Activated CD8-positive, alpha-beta T cell treated with anti-CD3 and anti-CD28 coated beads for 36 hours (primary cell): Measurements from ENCODE around the gene NCAPG2. TPM values are rescaled to one million over a fixed set of nuclear protein-coding genes. Genes with fewer than 3 reads are reported as not detected.

Experiments
- ATAC-seq: fragments of 200-7000 bp; cut with Tn5 transposase; one replicate; pipeline ENCODE4 v1.10.0; 2021; ENCODE audit warnings: mild to moderate bottlenecking, moderate library complexity
- CTCF ChIA-PET: fragments of 350-600 bp; sonication (Branson Sonifier 250); formaldehyde crosslinking; loops from one replicate; lab custom pipeline; 2021; ENCODE audit warnings: antibody characterized with exemption; lab: Charles Lee
- POLR2A ChIA-PET: fragments of 350-600 bp; sonication (Branson Sonifier 250); formaldehyde crosslinking; loops from one replicate; lab custom pipeline; 2021; ENCODE audit warnings: antibody characterized with exemption; lab: Charles Lee
- DNase-seq: peaks from one replicate; pipeline ENCODE4 v3.0.0-alpha.2; 2020
- H3K27ac Mint-ChIP-seq: one replicate; pipeline ENCODE4 v1.8.0; 2021; ENCODE audit warnings: mild to moderate bottlenecking, mixed read lengths
- H3K27me3 Mint-ChIP-seq: one replicate; pipeline ENCODE4 v1.8.0; 2021; ENCODE audit warnings: mixed read lengths
- H3K36me3 Mint-ChIP-seq: one replicate; pipeline ENCODE4 v1.8.0; 2021; ENCODE audit warnings: low read depth, mixed read lengths
- H3K4me1 Mint-ChIP-seq: one replicate; pipeline ENCODE4 v1.8.0; 2021; ENCODE audit warnings: low read depth, mixed read lengths
- H3K4me3 Mint-ChIP-seq: one replicate; pipeline ENCODE4 v1.8.0; 2021; ENCODE audit warnings: mild to moderate bottlenecking, moderate library complexity, mixed read lengths
- H3K9me3 Mint-ChIP-seq: one replicate; pipeline ENCODE4 v1.8.0; 2021; ENCODE audit warnings: mixed read lengths
- intact Hi-C: fragments of 100-400 bp; cut with micrococcal nuclease; formaldehyde crosslinking; loops from one replicate; pipeline ENCODE4 v1.10.0; 2022
- total RNA-seq, 2 experiments: library from RNA; stranded (reverse); gene quantifications; one replicate each; pipeline ENCODE4 v1.2.3, GENCODE V29; 2021
- TF ChIP-seq, protein P1 (sequence below): fragments of 200-600 bp; IDR thresholded peaks from one replicate; pipeline ENCODE4 v1.8.0; 2022; ENCODE audit warnings: antibody characterized with exemption, mild to moderate bottlenecking

The NCAPG2 gene
- total RNA-seq, 2 experiments from 2014 or later: 108 to 113 TPM

DNA sequence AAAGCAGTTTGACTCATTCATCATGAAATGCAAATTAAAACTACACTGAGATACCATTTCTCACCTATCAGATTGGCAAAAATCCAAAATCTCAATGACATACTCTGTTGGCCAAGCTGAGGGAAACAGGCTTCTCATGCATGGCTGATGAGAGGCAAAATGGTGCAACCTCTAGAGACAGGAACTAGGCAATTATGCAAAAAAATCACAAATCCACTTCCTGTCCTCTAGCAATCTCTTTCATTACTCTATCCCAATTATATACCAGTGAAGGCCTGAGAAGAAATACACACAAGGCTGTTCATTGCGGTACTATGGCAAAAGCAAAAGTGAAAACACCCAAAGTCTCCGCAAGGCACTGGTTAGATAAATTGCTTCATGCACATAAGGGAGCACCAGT is 91.1 kb downstream of the NCAPG2 start:
- H3K27ac Mint-ChIP-seq: no peak overlapping the region
- no peak for DNase-seq
- TF ChIP-seq, protein P1, sequence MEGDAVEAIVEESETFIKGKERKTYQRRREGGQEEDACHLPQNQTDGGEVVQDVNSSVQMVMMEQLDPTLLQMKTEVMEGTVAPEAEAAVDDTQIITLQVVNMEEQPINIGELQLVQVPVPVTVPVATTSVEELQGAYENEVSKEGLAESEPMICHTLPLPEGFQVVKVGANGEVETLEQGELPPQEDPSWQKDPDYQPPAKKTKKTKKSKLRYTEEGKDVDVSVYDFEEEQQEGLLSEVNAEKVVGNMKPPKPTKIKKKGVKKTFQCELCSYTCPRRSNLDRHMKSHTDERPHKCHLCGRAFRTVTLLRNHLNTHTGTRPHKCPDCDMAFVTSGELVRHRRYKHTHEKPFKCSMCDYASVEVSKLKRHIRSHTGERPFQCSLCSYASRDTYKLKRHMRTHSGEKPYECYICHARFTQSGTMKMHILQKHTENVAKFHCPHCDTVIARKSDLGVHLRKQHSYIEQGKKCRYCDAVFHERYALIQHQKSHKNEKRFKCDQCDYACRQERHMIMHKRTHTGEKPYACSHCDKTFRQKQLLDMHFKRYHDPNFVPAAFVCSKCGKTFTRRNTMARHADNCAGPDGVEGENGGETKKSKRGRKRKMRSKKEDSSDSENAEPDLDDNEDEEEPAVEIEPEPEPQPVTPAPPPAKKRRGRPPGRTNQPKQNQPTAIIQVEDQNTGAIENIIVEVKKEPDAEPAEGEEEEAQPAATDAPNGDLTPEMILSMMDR: no peak
- no peak overlapping the region for H3K4me3 Mint-ChIP-seq
- peaks cover 14% of the 10 kb centered on the region for H3K4me1 Mint-ChIP-seq
- no peaks in the 10 kb centered on the region for H3K27me3 Mint-ChIP-seq
- ChIA-PET CTCF (no interaction called here), POLR2A (no interaction called here)
- peak; percentile 45 for ATAC-seq
- H3K36me3 Mint-ChIP-seq: peaks cover 9% of the 10 kb centered on the region
- intact Hi-C loops: no loop called here
- H3K9me3 Mint-ChIP-seq: no peaks in the 10 kb centered on the region

DNA sequence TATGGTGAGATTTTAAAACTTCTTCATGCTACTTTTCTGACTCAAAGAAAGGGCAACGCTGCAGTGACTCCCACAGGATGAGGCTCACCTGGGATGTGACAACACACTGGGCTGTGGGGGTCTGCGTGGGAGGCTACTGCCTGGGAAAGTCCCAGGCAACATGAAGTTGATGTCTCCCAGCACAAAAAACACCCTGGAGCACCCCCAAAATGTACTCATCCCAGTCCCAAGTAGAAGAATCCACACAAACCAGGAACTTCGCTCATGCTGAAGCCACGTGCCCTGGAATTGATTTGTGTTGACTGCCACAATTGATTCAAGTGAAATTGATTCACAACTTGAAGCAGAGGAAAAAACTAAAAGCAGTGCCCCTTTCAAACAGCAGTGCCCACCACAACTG is 92.1 kb downstream of the NCAPG2 start:
- ATAC-seq (no peak), DNase-seq (no peak)
- intact Hi-C loops: no loop called here
- ChIA-PET CTCF (no interaction called here), POLR2A (no interaction called here)
- no peaks in the 10 kb centered on the region for H3K9me3 Mint-ChIP-seq
- H3K27ac Mint-ChIP-seq: no peak overlapping the region
- no peaks in the 10 kb centered on the region for H3K27me3 Mint-ChIP-seq
- H3K4me3 Mint-ChIP-seq: no peak overlapping the region
- TF ChIP-seq, protein P1: no peak
- peaks cover 8% of the 10 kb centered on the region for H3K36me3 Mint-ChIP-seq
- peaks cover 14% of the 10 kb centered on the region for H3K4me1 Mint-ChIP-seq

DNA sequence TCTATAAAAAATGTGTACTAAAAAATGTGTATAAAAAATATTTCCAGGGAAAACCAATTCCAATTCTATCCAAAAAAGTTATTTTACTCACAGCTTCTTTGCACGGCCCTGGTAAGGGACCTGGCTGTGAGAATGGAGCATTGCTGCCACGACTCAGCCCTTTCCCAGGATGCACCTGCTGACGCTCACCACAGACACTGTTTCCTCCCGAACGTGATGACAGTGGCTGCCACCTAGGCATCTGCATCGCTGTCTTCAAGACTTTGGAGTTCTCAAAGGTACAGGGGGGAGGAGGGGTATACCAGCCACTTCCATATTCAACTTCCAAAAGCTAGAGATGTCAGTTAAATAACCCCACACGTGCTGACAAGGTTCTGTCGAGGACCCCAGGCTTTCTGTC is 93.1 kb downstream of the NCAPG2 start:
- DNase-seq (no peak), ATAC-seq (no peak)
- no peaks in the 10 kb centered on the region for H3K9me3 Mint-ChIP-seq
- TF ChIP-seq, protein P1: no peak
- H3K27me3 Mint-ChIP-seq: no peaks in the 10 kb centered on the region
- H3K4me3 Mint-ChIP-seq: no peak overlapping the region
- no peak overlapping the region for H3K27ac Mint-ChIP-seq
- intact Hi-C loops: no loop called here
- peaks cover 10% of the 10 kb centered on the region for H3K36me3 Mint-ChIP-seq
- H3K4me1 Mint-ChIP-seq: peaks cover 14% of the 10 kb centered on the region
- CTCF ChIA-PET: interaction anchor here (1.4 kb wide), 1 partner anchor 366 kb away, joined by 3 read pairs; no protein-coding TSS in a partner anchor
- POLR2A ChIA-PET: interaction anchor here (0.8 kb wide), 1 partner anchor 580 kb away, joined by 3 read pairs; no protein-coding TSS in a partner anchor

DNA sequence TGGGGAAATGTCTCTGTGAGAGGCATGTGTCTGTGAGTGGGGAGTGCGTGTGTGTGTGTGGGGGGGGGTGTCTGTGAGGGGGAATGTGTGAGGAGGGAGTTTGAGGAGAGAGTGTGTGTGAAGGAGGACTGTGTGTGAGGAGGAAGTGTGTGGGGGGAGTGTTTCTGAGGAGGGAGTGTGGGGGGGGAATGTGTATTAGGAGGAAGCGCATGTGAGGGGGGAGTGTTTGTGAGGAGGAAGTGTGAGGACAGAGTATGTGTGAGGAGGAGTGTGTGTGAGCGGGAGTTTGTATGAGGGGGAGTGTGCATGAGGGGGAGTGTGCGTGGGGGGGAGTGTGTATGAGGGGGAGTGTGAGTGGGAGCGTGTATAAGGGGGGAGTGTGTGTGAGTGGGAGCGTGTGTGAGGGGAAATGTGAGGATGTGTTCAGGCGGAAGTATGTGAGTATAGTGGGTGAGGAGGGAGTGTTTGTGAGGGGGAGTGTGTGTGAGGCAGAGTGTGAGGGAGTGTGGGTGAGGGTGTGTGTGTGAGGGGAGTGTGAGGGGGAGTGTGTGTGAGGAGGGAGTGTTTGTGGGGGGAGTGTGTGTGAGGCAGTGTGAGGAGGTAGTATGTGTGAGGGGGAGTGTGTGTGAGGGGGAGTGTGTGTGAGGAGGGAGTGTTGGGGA is 95.2 kb downstream of the NCAPG2 start:
- Mint-ChIP-seq H3K4me1 (peaks cover 14% of the 10 kb centered on the region), H3K36me3 (peaks cover 10% of the 10 kb centered on the region), H3K4me3 (no peak overlapping the region), H3K27me3 (no peaks in the 10 kb centered on the region), H3K9me3 (no peaks in the 10 kb centered on the region), H3K27ac (no peak overlapping the region)
- DNase-seq (no peak), ATAC-seq (no peak)
- ChIA-PET CTCF (no interaction called here), POLR2A (no interaction called here)
- intact Hi-C loops: no loop called here
- TF ChIP-seq, protein P1: no peak

DNA sequence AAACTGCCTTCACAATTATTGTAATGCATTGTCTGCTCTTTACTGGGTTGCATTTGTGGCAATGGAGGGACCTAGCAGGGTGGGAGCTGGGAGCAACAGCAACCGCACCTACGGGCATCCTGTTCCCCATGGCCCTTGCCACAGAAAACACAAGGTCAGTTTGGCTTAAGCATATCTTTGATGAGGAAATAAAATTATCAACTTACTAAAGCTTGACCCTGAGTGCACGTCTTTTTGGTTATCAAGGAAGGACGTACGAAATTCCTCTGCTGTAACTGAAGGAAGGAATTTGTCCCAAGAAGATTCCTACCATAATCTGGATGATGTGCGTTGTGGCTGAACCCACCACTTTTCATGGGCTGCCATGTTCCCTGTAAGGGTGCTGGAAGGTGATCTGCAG is 97.0 kb downstream of the NCAPG2 start:
- POLR2A ChIA-PET: no interaction called here
- Mint-ChIP-seq H3K4me1 (peaks cover 6% of the 10 kb centered on the region), H3K9me3 (no peaks in the 10 kb centered on the region), H3K4me3 (no peak overlapping the region), H3K36me3 (peaks cover 10% of the 10 kb centered on the region), H3K27ac (no peak overlapping the region), H3K27me3 (no peaks in the 10 kb centered on the region)
- intact Hi-C loops: no loop called here
- DNase-seq (no peak), ATAC-seq (no peak)
- CTCF ChIA-PET: no interaction called here
- TF ChIP-seq, protein P1: no peak
